ENCODE data around the gene SETD1A.
A peak's percentile ranks its signal among the peaks of the same experiment; 100 is the strongest.

Gene SETD1A

GRCh38 chr16:31025339-31025738 is 67.8 kb downstream of the SETD1A start:
- DNase-seq = no peak

- no peak for DNase-seq
These were observed 71.7 kb downstream of the SETD1A start for GRCh38 chr16:31029272-31029671.

DNA sequence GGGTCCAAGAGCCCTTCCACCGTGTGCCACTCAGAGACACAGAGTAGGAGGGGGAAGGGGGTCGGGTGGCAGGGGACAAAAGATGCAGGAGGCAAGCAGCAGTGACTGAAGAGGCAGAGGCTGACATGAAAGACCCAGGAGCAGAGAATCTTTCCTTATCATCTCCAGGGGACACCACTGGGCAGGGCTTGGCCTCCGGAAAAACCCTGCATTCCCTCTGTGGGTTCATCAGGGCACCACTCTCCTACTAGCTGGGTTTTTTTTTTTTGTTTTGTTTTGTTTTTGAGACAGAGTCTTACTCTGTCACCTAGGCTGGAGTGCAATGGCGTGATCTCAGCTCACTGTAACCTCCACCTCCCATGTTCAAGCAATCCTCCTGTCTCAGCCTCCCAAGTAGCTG is 73.7 kb downstream of the SETD1A start:
- DNase-seq = no peak

GRCh38 chr16:31032736-31033708 is 75.5 kb downstream of the SETD1A start, which contains the start of gene STX4:
Gene STX4 (plus strand): TSS chr16:31033558. CDS start chr16:31033806, 248 bp downstream.
- DNase-seq = peak; percentile 97

- peak; percentile 80 for DNase-seq
These were observed 76.3 kb downstream of the SETD1A start for GRCh38 chr16:31033709-31034492.
